ENCODE measurements around the gene EIF5AL1.
"Not testable (repeated sequence)": the region's sequence is repeated elsewhere in the genome, so short reads cannot be mapped to it uniquely, and the experiment has no call there.

EIF5AL1 gene

GRCh38 chr10:79516532-79517205 lies 4.3 kb downstream of the EIF5AL1 start:
- DNase-seq = not testable (repeated sequence)

- DNase-seq = not testable (repeated sequence)
Measured at GRCh38 chr10:79517567-79517966, 5.2 kb downstream of the EIF5AL1 start.

- DNase-seq = not testable (repeated sequence)
Measured at GRCh38 chr10:79521751-79522150, 9.4 kb downstream of the EIF5AL1 start.

GRCh38 chr10:79522464-79522863 lies 10.1 kb downstream of the EIF5AL1 start:
- DNase-seq = not testable (repeated sequence)

GRCh38 chr10:79523157-79523853 lies 11.0 kb downstream of the EIF5AL1 start:
- DNase-seq = not testable (repeated sequence)

GRCh38 chr10:79525049-79525710 lies 12.8 kb downstream of the EIF5AL1 start:
- DNase-seq = not testable (repeated sequence)

GRCh38 chr10:79528261-79528660 lies 15.9 kb downstream of the EIF5AL1 start:
- DNase-seq = not testable (repeated sequence)

GRCh38 chr10:79533142-79533902 lies 21.0 kb downstream of the EIF5AL1 start:
- DNase-seq = not testable (repeated sequence)

- DNase-seq = not testable (repeated sequence)
Measured at GRCh38 chr10:79533903-79534175, 21.5 kb downstream of the EIF5AL1 start.

- DNase-seq = not testable (repeated sequence)
Measured at GRCh38 chr10:79538311-79538710, 26.0 kb downstream of the EIF5AL1 start.

GRCh38 chr10:79540930-79541329 lies 28.6 kb downstream of the EIF5AL1 start:
- DNase-seq = not testable (repeated sequence)

- no peak for DNase-seq
Measured at GRCh38 chr10:79542626-79543025, 30.3 kb downstream of the EIF5AL1 start.

GRCh38 chr10:79544408-79544807 lies 32.1 kb downstream of the EIF5AL1 start:
- DNase-seq = not testable (repeated sequence)

GRCh38 chr10:79544926-79545659 lies 32.8 kb downstream of the EIF5AL1 start:
- not testable (repeated sequence) for DNase-seq

GRCh38 chr10:79547128-79547527 lies 34.8 kb downstream of the EIF5AL1 start:
- DNase-seq = not testable (repeated sequence)

GRCh38 chr10:79547973-79548372 lies 35.6 kb downstream of the EIF5AL1 start:
- no peak for DNase-seq

GRCh38 chr10:79552143-79552542 lies 39.8 kb downstream of the EIF5AL1 start:
- DNase-seq = no peak

- DNase-seq = no peak
Measured at GRCh38 chr10:79555354-79556309, 43.3 kb downstream of the EIF5AL1 start.

- not testable (repeated sequence) for DNase-seq
Measured at GRCh38 chr10:79556961-79557360, 44.6 kb downstream of the EIF5AL1 start.

- DNase-seq = no peak
Measured at GRCh38 chr10:79559726-79560125, 47.4 kb downstream of the EIF5AL1 start.

GRCh38 chr10:79560160-79560709 lies 47.9 kb downstream of the EIF5AL1 start, which contains the start of gene SFTPA2:
Gene SFTPA2 (minus strand): TSS chr10:79560407. CDS start chr10:79559483, 924 bp downstream.
- no peak for DNase-seq
